Measurements from ENCODE around the gene TTLL11.

DNA sequence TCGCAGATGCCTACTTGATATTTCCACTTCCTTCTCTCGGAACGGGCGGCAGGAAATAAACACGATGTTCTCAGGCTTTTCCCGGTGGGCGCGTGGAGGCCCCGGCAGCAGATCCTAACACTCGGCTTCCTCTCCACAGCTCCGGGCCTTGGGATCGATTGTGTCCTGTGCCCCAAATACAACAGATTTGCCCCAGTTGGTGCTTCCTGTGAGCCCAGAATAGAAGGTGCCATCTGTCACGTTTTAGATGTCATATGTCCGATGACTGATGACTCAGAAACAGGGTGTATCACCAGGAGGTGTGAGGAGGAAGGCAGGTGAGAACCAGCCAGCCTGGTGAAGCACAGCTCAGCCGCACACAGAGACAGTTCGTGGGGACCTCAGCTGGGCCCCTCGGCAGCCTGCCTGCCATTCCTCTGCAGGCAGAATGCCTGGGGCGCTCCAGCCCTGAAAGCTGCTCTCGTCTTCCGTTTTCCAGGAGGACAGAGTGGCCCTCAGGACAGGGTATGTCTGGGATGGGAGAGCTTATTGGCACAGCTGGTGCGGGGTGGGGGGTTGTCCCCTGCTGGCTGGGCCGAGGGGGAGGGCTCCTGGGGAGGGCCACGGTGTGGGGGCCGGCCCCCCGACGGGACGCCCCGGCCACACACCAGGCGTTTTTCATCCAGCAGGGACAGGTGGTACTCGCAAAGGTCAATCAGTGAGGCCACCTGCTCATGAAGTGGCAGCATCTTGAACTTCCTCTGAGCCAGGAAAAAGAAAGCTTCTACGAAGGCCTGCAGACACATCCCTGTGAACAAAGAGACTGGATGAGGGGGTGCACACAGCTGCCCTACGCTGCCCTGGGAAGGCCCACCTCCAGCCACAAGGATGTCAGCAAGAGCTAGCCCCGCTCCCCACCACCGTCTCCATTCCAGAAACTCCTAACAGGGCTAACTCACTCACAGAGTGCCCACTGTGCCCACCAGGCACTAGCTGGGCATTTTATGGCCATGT, 270.7 kb downstream of the TTLL11 start:
- no peak for TF ChIP-seq POLR2A (IDR thresholded peaks at IDR 0.05; ENCODE audit: low read depth, low read length)
- no peak for TF ChIP-seq POLR2AphosphoS5 (IDR thresholded peaks at IDR 0.05; ENCODE audit: low read depth, low read length)
- no peak for TF ChIP-seq PAX5 (IDR thresholded peaks at IDR 0.05; ENCODE audit: insufficient read depth, low read length, severe bottlenecking)
- TF ChIP-seq TAF1 (IDR thresholded peaks at IDR 0.05; ENCODE audit: low read depth, low read length) = no peak
- no peak for TF ChIP-seq POU2F2 (IDR thresholded peaks at IDR 0.05; ENCODE audit: low read depth, low read length)
- TF ChIP-seq SPI1 (IDR thresholded peaks at IDR 0.05; ENCODE audit: low read depth, low read length) = no peak

Measured in GM12891 (cell line).